ENCODE results near the gene FGFBP1. TPM values are rescaled to one million over a fixed set of nuclear protein-coding genes. Genes with fewer than 3 reads are reported as not detected.

Gene FGFBP1
- total RNA-seq, 1 experiment from 2014 or later = not detected

DNA sequence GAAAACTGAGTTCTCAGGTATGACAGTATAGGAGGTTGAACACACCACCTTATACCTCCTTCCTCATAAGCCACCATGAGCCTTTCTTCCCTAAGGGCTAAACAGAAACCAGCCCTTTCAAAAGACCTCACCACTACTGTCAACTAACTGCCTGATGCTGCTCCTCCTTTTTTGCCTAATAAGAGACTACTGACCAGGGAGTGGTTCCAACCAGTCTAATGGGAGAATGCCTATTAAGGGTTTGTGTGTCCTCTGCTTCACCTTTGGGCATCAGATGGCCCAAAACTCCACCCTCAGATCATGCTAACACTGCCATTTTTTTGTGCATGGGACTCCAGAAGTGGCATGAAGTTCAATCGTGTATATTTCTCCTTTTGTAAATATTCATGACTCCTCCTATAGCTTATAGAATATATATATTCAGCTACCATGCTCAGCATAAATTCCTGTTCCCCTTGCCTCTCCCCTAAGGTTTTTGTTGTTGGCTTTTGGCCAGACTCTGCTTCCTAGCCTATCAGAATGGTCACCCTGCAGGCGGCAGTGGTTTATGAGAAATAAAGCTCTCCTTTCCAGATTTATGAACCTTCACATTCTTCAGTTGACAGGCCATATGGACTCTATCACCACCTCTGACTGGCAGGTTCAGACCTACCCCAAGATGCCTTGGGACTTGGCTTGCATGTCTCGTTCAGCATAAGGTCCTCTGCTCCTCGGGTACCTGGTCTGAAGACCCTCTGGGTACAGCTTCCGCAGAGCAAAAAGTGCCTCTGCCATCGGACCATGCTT lies 28.2 kb downstream of the FGFBP1 start:
- Histone ChIP-seq H2BK12ac (ENCODE audit: insufficient read length, low read depth, low read length) (no peak overlapping the region), H2BK120ac (ENCODE audit: low read depth, low read length, poor library complexity, severe bottlenecking) (no peak overlapping the region), H2AK5ac (ENCODE audit: insufficient read length, low read length) (no peak overlapping the region), H3K23me2 (ENCODE audit: insufficient read length, low read depth, low read length, poor library complexity, severe bottlenecking) (no peaks in the 10 kb centered on the region), H3K56ac (ENCODE audit: insufficient read length, low read depth, low read length) (no peak overlapping the region), H3K4me1 (ENCODE audit: insufficient read depth, low read length) (no peaks in the 10 kb centered on the region; the same call in none of the 2 replicates), H3K4me2 (ENCODE audit: insufficient read depth, insufficient read length, low read length) (no peak overlapping the region), H3K14ac (ENCODE audit: insufficient read depth, low read length) (no peak overlapping the region), H2AFZ (ENCODE audit: low read length) (no peak overlapping the region), H3K4ac (ENCODE audit: low read depth, low read length) (no peak overlapping the region), H3T11ph (ENCODE audit: low read length) (no peak overlapping the region), H3K9ac (ENCODE audit: extremely low read depth, insufficient read length, low read length) (no peak overlapping the region), H2BK5ac (ENCODE audit: insufficient read length, low read length) (no peak overlapping the region), H4K8ac (replicated peaks; ENCODE audit: insufficient read length, low read depth, low read length) (no peak overlapping the region), H2BK20ac (ENCODE audit: low read depth, low read length, poor library complexity, severe bottlenecking) (no peak overlapping the region), H3K79me1 (ENCODE audit: insufficient read depth, low read depth, low read length, poor library complexity, severe bottlenecking) (no peaks in the 10 kb centered on the region), H3K23ac (ENCODE audit: insufficient read length, low read depth, low read length) (no peak overlapping the region), H3K79me2 (ENCODE audit: insufficient read depth, low read length) (no peaks in the 10 kb centered on the region), H4K91ac (ENCODE audit: insufficient read length, low read depth, low read length) (no peak overlapping the region), H4K5ac (ENCODE audit: insufficient read length, low read depth, low read length) (no peak overlapping the region), H3K18ac (ENCODE audit: insufficient read length, low read depth, low read length) (no peak overlapping the region), H3K27me3 (ENCODE audit: insufficient read depth, low read length) (no peaks in the 10 kb centered on the region), H2BK15ac (ENCODE audit: low read depth, low read length) (no peak overlapping the region), H4K20me1 (ENCODE audit: control insufficient read depth, insufficient read depth, insufficient read length) (no peaks in the 10 kb centered on the region), H3K27ac (ENCODE audit: insufficient read length, low read depth, low read length) (no peak overlapping the region), H3K9me3 (ENCODE audit: control insufficient read depth, low read depth, low read length) (peaks cover 6% of the 10 kb centered on the region)
- peaks cover under 1 to 2% of the 10 kb centered on the region in 2 experiments; a peak in 3 of 5 replicates for H3K9me3 Mint-ChIP-seq
- no peak for DNase-seq
- H3K27me3 Mint-ChIP-seq (ENCODE audit: low read depth) = no peaks in the 10 kb centered on the region; the same call in none of the 2 replicates
- H3K36me3 Mint-ChIP-seq (ENCODE audit: insufficient read depth in 1 of 3, low read depth in 3 of 3) = peaks cover 0 to 7% (median 0%) of the 10 kb centered on the region in 3 experiments; a peak in 1 of 7 replicates
- TF ChIP-seq, protein P1, sequence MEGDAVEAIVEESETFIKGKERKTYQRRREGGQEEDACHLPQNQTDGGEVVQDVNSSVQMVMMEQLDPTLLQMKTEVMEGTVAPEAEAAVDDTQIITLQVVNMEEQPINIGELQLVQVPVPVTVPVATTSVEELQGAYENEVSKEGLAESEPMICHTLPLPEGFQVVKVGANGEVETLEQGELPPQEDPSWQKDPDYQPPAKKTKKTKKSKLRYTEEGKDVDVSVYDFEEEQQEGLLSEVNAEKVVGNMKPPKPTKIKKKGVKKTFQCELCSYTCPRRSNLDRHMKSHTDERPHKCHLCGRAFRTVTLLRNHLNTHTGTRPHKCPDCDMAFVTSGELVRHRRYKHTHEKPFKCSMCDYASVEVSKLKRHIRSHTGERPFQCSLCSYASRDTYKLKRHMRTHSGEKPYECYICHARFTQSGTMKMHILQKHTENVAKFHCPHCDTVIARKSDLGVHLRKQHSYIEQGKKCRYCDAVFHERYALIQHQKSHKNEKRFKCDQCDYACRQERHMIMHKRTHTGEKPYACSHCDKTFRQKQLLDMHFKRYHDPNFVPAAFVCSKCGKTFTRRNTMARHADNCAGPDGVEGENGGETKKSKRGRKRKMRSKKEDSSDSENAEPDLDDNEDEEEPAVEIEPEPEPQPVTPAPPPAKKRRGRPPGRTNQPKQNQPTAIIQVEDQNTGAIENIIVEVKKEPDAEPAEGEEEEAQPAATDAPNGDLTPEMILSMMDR (conservative IDR thresholded peaks at IDR 0.05) = no peak
- no CpG with 5 or more reads among the region's 6 CpGs for WGBS (ENCODE audit: extremely low coverage, insufficient read length, low lambda C conversion rate)
- H3K4me3 Mint-ChIP-seq = no peak overlapping the region
- peaks cover 0 to 6% of the 10 kb centered on the region in 2 experiments; a peak in 2 of 4 replicates for H3K4me1 Mint-ChIP-seq
- H3K27ac Mint-ChIP-seq = no peak overlapping the region
